Stimulated activated CD8-positive, alpha-beta memory T cell treated with anti-CD3 and anti-CD28 coated beads, Interleukin-4, amount 100 ng/mL, for 1 hour (primary cell): Measurements from ENCODE around the gene SLC22A25.
"Not testable (repeated sequence)": the region's sequence is repeated elsewhere in the genome, so short reads cannot be mapped to it uniquely, and the experiment has no call there.

Source experiments
- DNase-seq, 2 donors: peaks; one replicate each; pipeline ENCODE4 v3.0.0-alpha.2; 2020; ENCODE audit warnings: low read depth in 2 of 2, low spot score in 1 of 2

SLC22A25 gene

GRCh38 chr11:63235471-63236461 is 7.6 kb downstream of the SLC22A25 start:
- DNase-seq: not testable (repeated sequence)

GRCh38 chr11:63229815-63230214 is 13.6 kb downstream of the SLC22A25 start:
- DNase-seq: no peak

- DNase-seq: no peak
These were observed 15.8 kb downstream of the SLC22A25 start for GRCh38 chr11:63227521-63228107.

- DNase-seq: no peak
These were observed 16.8 kb downstream of the SLC22A25 start for GRCh38 chr11:63226488-63227114.

GRCh38 chr11:63214093-63214492 is 29.3 kb downstream of the SLC22A25 start:
- DNase-seq: no peak

- no peak for DNase-seq
These were observed 30.7 kb downstream of the SLC22A25 start for GRCh38 chr11:63212742-63213141.

- DNase-seq: no peak
These were observed 33.3 kb downstream of the SLC22A25 start for GRCh38 chr11:63210111-63210510.
